HG02981 (cell line): ENCODE data around the gene NEAT1.
"Not testable (repeated sequence)": the region's sequence is repeated elsewhere in the genome, so short reads cannot be mapped to it uniquely, and the experiment has no call there.

ENCODE experiments used
- ATAC-seq: cut with Tn5 transposase; IDR thresholded peaks from one replicate; pipeline ENCODE4 v1.9.1; 2021; ENCODE audit warnings: mild to moderate bottlenecking, moderate library complexity; ENCODE audit not compliant: unreplicated experiment

NEAT1 gene

DNA sequence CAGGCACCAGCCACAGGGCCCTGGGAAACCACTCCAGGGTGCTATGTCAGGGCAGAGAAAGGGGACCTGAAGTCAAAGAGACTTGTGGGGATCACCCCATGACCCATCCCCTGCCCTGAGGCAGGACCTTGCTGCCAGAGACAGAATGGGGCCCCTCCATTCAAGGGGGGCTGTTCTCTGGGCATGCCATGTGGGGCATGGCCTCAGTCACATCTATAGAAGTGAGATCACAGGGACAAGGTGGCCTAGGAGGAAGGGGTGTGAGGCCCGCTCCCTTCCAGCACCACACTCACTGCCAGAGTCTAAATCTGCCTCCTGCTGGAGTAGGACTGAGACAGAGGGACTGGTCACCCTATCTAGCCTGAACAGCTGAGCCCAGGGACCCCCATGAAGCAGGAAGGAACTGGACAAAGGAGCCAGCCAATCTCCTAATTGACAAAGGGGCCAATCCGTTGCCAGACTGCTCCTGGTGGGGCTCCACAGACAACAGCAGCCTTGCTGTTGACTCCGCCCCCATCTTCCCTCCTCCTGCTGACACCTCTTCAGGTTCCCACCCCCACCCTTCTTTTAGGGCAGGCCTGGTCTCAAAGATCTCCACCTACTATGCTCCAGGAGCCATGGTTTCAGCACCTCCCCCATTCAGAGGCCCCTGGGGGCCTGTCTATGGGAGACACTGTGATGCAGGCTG lies 26.0 kb downstream of the NEAT1 start:
- ATAC-seq, result no peak

DNA sequence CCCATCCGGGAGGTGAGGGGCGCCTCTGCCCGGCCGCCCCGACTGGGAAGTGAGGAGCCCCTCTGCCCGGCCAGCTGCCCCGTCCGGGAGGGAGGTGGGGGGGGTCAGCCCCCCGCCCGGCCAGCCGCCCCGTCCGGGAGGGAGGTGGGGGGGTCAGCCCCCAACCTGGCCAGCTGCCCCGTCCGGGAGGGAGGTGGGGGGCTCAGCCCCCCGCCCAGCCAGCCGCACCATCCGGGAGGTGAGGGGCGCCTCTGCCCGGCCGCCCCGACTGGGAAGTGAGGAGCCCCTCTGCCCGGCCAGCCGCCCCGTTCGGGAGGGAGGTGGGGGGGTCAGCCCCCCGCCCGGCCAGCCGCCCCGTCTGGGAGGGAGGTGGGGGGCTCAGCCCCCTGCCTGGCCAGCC lies 28.7 kb downstream of the NEAT1 start:
- not testable (repeated sequence) for ATAC-seq

DNA sequence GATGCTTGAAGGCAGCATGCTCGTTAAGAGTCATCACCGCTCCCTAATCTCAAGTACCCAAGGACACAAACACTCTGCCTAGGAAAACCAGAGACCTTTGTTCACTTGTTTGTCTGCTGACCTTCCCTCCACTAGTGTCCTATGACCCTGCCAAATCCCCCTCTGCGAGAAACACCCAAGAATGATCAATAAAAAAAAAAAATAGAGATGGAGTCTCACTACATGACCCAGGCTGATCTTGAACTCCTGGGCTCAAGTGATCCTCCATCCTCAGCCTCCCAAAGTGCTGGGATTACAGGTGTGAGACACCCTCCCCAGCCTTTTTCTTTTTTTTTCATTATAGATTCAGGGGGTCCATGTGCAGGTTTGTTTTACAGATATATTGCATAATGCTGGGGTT lies 29.7 kb downstream of the NEAT1 start:
- not testable (repeated sequence) for ATAC-seq

DNA sequence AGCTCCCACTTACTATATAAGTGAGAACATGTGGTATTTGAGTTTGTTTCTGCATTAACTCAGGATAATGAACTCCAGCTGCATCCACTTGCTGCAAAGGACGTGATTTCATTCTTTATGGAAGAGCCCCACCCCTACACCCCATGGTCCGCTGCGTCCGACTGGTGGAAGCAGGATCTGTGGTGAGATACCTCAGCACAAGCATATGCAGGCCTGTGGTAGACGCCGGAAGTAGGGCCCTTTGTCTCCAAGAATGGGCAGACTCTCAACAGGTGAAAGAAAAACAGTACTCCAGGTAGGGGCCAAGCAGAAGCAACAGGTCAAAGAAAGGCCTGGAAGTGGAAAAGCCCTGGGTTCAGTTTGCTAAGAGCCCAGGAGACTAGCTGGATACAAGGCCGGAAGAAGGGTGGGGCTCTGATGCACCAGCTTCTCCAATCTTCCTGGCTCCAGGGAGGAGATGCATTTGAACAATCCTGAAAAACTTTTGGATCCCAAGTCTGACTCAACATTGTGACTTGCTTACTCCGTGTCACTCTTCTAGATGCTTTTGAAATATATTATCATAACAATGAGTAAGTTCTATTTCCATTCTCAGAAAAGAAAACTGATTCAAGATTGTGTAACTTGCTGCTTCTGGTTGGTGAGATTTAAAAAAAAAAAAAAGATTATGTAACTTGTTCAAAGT lies 30.4 kb downstream of the NEAT1 start:
- no peak for ATAC-seq

DNA sequence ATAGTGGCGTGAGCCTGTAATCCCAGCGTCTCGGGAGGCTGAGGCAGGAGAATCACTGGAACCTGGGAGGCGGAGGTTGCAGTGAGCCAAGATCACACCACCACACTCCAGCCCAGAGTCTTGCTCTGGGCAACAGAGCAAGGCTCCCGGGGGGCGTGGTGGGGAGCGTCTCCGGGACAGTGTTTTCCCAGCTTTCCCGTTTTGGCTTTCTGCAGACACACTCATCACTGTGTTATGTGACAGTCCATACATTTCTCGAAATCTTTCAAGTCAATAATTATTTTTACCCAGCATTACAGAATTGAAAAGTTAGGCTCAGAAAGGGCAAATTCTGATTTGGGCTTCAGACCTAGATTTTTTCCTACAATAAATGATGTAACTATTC lies 31.7 kb downstream of the NEAT1 start:
- ATAC-seq, result no peak

DNA sequence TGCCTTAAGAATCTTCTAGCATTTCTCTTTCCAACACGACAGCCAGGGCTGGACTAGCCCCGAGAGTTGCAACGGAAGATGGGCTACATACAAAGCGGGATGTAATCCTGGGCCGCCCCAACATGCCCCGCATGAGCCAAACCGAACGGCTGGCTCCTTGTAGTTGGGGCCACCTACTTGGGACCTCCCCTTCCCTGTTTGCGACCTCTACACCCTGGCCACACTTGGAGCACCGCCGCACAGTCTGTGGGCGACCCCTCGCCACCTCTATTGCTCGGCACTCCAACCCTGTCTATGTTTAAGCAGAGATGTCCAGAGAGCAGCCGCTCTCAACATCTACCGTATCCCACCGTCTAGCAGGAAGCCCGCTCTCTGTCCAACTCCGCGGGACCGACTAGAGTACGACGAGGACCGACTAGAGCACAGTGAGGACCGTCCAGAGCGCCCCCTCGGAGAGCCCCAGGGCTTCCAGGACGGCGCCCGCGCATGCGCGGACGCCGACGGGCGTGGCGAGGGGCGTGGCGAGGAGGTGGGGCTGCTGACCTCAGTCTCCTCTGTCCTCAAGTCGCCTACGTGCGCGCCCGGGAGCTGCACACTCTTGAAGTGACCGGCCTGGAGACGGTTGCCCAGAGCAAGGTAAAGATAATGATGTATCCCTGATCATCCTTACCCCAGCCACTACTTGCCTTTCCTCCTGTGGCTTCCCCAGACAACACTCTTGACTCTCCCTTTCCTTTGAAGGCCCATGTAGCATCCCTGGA lies 32.3 kb downstream of the NEAT1 start:
- ATAC-seq, result peak; percentile 85

DNA sequence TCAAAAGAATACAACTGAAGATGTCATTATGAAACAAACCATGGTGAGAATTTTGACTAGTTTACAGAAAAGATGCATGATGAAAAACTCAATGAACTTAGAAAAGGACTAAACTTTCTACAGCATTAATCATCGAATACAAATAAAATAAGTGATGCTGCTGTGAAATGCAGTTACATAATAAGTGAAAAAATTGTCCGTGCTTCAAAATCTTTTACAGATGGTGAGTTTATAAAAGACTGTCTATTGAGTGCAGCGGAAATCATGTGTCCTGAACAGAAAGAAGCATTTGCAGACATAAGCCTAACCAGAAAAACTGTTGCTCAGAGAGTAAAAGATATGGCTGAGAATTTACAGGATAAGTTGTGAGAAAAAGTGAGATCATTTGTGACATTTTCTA lies 33.8 kb downstream of the NEAT1 start:
- ATAC-seq, result no peak

DNA sequence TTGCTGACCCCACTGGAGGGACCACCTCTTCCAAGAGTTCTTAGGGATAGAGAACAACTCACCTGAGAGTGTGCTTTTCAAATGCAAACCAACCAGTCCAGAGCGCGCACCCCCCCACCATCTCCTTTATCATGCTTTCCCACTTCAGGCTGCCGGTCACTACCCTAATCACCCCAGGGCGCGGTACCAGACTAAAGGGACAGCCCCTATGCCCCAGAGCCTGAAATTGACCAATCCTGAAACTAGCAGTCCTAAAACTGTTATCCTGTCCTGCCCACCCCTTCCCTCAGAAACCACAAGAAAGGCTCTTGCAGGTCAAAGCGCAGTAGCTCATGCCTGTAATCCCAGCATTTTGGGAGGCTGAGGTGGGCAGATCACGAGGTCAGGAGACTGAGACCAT lies 37.0 kb downstream of the NEAT1 start:
- ATAC-seq, result no peak

DNA sequence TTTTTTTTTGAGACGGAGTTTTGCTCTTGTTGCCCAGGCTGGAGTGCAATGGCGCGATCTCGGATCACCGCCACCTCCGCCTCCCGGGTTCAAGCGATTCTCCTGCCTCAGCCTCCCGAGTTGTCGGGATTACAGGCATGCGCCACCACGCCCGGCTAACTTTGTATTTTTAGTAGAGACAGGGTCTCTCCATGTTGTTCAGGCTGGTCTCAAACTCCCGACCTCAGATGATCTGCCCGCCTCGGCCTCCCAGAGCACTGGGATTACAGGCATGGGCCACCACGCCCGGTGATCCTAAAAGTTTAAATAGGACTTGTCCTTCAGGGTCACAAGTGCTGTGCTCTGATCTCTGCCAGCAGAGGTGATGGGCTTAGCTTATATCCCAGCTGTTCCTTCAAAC lies 42.9 kb downstream of the NEAT1 start:
- not testable (repeated sequence) for ATAC-seq

DNA sequence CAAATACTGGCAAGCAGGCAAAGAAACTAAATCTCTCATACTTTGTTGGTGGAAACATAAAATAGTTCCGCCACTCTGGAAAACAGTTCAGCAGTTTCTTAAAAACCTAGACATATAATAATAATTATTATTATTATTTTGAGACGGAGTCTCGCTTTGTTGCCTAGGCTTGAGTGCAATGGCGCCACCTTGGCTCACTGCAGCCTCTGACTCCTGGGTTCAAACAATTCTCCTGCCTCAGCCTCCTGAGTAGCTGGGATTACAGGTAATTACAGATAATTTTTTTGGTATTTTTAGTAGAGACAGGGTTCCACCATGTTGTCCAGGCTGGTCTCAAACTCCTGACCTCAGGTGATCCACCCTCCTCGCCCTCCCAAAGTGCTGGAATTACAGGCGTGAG lies 44.7 kb downstream of the NEAT1 start:
- not testable (repeated sequence) for ATAC-seq

DNA sequence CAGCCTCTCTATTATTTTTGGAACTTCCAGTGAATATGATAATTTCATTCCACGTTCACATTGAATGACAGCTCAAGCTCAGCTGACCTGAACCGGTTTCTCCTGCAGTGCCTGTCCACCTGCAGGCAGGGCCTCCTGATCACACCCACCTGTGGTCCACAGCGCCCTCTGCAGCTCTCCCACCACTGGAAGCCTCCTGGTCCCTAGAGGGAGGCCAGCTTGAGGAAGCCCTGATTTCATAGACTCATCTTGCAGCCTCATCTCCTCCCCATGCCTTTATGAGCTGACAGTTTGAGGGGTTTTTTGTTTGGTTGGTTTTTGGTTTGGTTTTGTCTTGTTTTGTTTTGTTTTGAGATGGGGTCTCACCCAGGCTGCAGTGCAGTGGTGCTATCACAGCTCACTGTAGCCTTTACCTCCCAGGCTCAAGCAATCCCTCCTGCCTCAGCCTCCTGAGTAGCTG lies 46.3 kb downstream of the NEAT1 start:
- ATAC-seq, result no peak

DNA sequence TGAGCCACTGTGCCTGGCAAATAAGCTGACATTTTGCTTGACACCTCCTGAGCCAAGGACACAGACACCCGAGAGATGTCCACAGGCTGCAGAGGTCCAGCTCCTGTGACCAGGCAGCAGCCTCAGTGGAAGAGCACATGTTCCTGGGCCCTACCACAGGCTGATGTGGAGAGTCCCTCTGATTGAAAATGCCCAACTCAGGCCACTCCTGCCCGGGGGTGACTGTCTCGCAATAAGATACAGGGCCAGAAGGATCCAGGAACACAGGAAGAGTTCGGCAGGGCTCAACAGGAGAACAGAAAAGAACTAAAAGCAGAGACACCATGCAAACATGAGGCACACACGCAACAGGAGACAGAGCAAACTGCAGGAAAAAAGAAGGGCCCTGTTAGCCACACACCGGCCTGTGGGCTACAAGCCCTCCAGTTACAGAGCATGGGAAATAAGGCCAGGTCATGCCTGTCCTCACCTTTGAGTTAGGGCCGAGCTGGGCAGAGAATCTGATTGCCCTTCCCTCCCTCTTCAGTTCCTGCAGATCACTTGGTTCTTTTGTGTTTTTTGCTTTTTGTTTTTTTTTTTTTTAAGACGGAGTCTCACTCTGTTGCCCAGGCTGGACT lies 47.9 kb downstream of the NEAT1 start:
- ATAC-seq, result no peak

DNA sequence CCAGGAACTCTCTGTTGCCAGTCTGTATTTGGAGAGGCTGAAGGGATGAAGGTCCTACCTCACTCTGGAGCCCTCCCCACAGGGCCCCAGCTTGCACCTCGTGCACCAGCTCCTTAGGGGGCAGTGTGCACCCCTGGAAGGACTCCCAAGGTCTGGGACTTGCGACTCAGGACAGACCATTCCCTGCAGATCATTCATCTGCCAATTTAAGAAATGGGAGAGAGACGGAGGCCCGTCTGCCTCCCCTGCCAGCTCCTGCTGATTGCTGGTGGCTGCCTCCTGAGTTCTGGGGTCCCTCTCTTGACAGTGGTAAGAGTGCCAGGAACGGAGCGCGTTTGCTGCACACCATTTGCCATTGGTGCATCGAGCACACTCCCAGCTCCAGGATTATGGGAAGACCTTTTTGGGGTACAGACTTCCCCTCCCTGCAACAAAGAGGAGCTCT lies 48.9 kb downstream of the NEAT1 start:
- no peak for ATAC-seq

DNA sequence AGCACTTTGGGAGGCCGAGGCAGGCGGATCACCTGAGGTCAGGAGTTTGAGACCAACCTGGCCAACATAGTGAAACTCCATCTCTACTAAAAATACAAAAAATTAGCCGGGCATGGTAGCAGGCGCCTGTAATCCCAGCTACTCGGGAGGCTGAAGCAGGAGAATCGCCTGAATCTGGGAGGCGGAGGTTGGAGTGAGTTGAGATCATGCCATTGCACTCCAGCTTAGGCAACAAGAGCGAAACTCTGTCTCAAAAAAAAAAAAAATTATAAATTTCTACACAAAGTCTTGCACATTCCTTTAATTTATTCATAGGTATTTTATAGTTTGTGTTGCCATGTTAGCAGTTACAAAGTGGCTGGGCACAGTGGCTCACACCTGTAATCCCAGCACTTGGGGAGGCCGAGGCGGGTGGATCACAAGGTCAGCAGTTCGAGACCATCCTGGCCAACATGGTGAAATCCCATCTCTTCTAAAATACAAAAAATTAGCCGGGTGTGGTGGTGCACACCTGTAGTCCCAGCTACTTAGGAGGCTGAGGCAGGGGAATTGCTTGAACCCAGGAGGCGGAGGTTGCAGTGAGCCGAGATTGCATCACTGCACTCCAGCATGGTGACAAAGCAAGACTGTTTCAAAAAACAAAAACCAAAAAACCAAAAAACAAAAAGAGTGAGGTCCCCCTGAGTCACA lies 50.1 kb downstream of the NEAT1 start:
- ATAC-seq, result not testable (repeated sequence)

DNA sequence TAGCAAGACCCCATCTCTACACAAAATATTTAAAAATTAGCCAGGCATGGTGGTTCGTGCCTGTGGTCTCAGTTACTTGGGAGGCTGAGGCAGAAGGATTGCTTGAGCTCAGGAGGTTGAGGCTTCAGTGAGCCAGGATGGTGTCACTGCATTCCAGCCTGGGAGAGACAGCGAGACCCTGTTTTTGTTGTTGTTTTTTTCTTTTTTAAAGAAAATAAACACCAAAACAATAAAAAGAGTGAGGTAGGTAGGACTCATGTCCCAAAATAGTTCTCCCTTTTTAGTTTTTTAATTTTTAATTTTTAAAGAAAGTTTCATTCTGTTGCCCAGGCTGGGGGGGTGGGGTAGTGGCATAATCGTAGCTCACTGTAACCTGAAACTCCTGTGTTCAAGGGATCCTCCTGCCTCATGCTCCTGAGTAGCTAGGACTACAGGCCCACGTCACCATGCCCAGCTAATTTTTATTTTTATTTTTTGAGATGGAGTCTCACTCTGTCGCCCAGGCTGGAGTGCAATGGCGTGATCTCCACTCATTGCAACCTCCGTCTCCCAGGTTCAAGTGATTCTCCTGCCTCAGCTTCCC lies 50.8 kb downstream of the NEAT1 start:
- ATAC-seq, result no peak

DNA sequence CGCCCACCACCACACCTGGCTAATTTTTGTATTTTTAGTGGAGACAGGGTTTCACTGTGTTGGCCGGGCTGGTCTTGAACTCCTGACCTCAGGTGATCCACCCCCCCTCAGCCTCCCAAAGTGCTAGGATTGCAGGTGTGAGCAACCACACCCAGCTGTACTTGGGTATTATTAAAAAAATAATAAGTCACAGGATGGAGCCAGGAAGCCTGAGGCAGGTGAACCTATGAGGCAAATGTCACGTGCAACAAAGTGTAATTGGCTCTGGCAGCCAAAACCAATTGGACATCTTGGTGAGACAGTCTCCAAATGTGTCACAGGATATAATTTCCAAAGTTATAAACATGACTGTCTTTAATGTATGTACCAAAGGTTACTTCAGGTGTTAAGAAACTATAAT lies 52.3 kb downstream of the NEAT1 start:
- no peak for ATAC-seq

DNA sequence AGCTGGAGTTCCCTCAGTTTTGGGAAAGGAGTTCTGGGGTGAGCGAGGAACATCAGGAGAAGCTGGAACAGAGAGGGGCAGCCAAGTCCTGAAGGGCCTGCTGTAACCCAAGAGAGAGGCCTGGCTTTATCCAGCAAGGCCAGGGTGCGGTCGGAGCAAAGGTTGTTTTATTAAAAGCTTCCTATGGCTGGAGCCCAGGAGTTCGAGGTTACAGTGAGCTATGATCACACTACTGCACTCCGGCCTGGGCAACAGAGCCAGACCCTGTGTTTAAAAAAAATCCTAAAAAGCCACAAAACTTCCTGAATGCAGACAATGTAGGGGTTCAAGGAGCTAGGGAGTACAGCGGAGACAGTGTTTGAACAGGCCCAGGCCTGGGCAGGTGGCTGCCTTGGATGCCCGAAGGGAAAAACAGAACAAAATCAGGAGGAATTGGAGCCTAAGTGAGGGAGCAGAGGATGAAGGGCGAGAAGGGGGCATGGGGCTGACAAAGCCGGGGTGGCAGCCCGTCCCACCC lies 54.1 kb downstream of the NEAT1 start:
- ATAC-seq, result no peak

DNA sequence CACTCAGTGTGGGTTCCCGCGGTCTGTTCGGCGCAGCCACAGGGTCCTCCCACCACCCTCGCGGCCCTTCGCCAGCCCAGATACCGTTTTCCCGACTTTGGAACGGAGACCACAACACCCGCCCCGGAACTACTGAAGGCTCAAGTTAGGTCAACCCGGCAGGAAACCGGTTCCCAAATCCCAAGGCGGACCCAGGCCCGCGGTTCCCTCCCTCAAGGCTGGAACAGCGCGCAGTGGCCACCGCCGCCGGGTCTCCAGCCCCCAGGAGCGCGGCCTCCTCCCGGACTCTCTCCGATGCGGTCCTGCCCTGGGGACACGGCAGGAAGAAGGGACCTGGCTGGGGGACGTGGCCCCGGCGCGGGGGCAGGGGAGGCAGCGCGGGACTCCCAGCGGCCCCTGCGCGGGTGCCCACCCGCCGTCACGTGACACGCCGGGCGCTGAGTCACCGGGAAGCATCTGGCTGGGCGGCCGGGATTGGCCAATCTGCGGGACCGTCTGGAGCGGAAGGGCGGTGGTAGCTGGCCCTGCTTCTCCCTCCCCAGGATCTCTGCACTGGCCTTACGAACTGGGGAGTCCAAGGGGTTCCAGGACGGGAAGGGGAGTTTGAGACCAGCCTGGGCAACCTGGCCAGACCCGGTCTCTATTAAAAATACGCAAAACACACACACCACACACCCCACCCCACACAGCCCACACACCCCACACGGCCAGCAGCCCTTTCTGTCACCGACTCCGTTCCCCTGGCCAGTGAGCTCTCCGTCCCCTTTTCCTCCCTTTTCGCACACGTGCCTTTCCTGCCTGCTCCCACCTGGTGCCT lies 54.8 kb downstream of the NEAT1 start:
- peak; percentile 76 for ATAC-seq
